Esophagus (tissue), 2 donors: Measurements from ENCODE around the gene TBC1D19. TPM values are rescaled to one million over a fixed set of nuclear protein-coding genes. Genes with fewer than 3 reads are reported as not detected.
"Not testable (repeated sequence)": the region's sequence is repeated elsewhere in the genome, so short reads cannot be mapped to it uniquely, and the experiment has no call there.

Experiments used
- H3K27ac ChIP-seq, 2 donors: one replicate each; pipeline ENCODE4 v1.5.1; 2013; ENCODE audit warnings: low read depth in 2 of 2, mild to moderate bottlenecking in 2 of 2, inconsistent platforms in 1 of 2, low read length in 1 of 2, moderate library complexity in 1 of 2
- H3K27me3 ChIP-seq, 2 donors: one replicate each; pipeline ENCODE4 v1.6.1; 2013; ENCODE audit warnings: low read length in 2 of 2, control low read depth in 1 of 2, mild to moderate bottlenecking in 1 of 2; ENCODE audit not compliant: insufficient read depth in 2 of 2, control insufficient read depth in 1 of 2
- H3K36me3 ChIP-seq, 2 donors: one replicate each; pipeline ENCODE4 v1.6.1; 2013; ENCODE audit warnings: low read length in 1 of 2; ENCODE audit not compliant: control insufficient read depth in 2 of 2, insufficient read depth in 2 of 2
- H3K4me1 ChIP-seq, 2 donors: one replicate each; pipeline ENCODE4 v1.6.1; 2013; ENCODE audit warnings: low read length in 1 of 2; ENCODE audit not compliant: control insufficient read depth in 2 of 2, insufficient read depth in 2 of 2
- H3K4me3 ChIP-seq, 2 donors: one replicate each; pipeline ENCODE4 v1.5.1; 2013; ENCODE audit warnings: low read length in 2 of 2, mild to moderate bottlenecking in 2 of 2, low read depth in 1 of 2, moderate library complexity in 1 of 2
- H3K9me3 ChIP-seq, 2 donors: one replicate each; pipeline ENCODE4 v1.6.1; 2013; ENCODE audit warnings: mild to moderate bottlenecking in 2 of 2, low read depth in 1 of 2, low read length in 1 of 2, moderate library complexity in 1 of 2; ENCODE audit not compliant: control insufficient read depth in 2 of 2, insufficient read depth in 1 of 2
- WGBS, 2 donors: extraction: QIAGEN DNeasy Blood & Tissue Kit; methylation state at CpG; one replicate each; pipeline ENCODE4 v1.1.7; 2013; 5-methylcytosine and 5-hydroxymethylcytosine counted together
- polyA plus RNA-seq, 2 donors: library from polyadenylated mRNA; stranded (reverse); fragments of 200-250 nt; gene quantifications; one replicate each; pipeline ENCODE4 v1.2.3, GENCODE V29; 2013
- donor health status: healthy with polysubstance abuse.
- donor health status: Bipolar disorder and iron deficiency.

TBC1D19 gene
- polyA plus RNA-seq, 2 donors: 0.77 to 1.5 TPM

- 94 to 99% methylated on average over 3 of the region's 3 CpGs for WGBS, 2 donors
- H3K4me3 ChIP-seq, H3K36me3 ChIP-seq, H3K9me3 ChIP-seq, H3K27ac ChIP-seq, H3K4me1 ChIP-seq, H3K27me3 ChIP-seq: not testable (repeated sequence)
Observed at GRCh38 chr4:26593557-26593956, 9.7 kb downstream of the TBC1D19 start.

GRCh38 chr4:26594371-26594770 is 10.5 kb downstream of the TBC1D19 start:
- H3K9me3 ChIP-seq: no peaks in the 10 kb centered on the region
- H3K4me1 ChIP-seq: no peaks in the 10 kb centered on the region
- no peaks in the 10 kb centered on the region for H3K36me3 ChIP-seq
- WGBS, 2 donors: 87 to 94% methylated on average over 5 of the region's 5 CpGs
- H3K4me3 ChIP-seq: no peak overlapping the region
- H3K27me3 ChIP-seq: no peaks in the 10 kb centered on the region
- H3K27ac ChIP-seq: no peak overlapping the region

- Histone ChIP-seq H3K27ac (no peak overlapping the region), H3K4me1 (no peaks in the 10 kb centered on the region), H3K4me3 (no peak overlapping the region), H3K27me3 (no peaks in the 10 kb centered on the region), H3K9me3 (no peaks in the 10 kb centered on the region), H3K36me3 (no peaks in the 10 kb centered on the region)
- WGBS, 2 donors: 98% methylated on average over 6 of the region's 6 CpGs
Observed at GRCh38 chr4:26594778-26595177, 10.9 kb downstream of the TBC1D19 start.

- H3K36me3 ChIP-seq: no peaks in the 10 kb centered on the region
- no peaks in the 10 kb centered on the region for H3K27me3 ChIP-seq
- no peaks in the 10 kb centered on the region for H3K4me1 ChIP-seq
- no peak overlapping the region for H3K4me3 ChIP-seq
- 81 to 82% methylated on average over 1 of the region's 1 CpG for WGBS, 2 donors
- no peaks in the 10 kb centered on the region for H3K9me3 ChIP-seq
- H3K27ac ChIP-seq: no peak overlapping the region
Observed at GRCh38 chr4:26596843-26597242, 13.0 kb downstream of the TBC1D19 start.

GRCh38 chr4:26601204-26601603 is 17.3 kb downstream of the TBC1D19 start:
- Histone ChIP-seq H3K36me3 (no peaks in the 10 kb centered on the region), H3K4me3 (no peak overlapping the region), H3K4me1 (no peaks in the 10 kb centered on the region), H3K27ac (no peak overlapping the region), H3K9me3 (no peaks in the 10 kb centered on the region), H3K27me3 (no peaks in the 10 kb centered on the region)
- 97% methylated on average over 1 of the region's 1 CpG for WGBS, 2 donors

GRCh38 chr4:26607776-26608175 is 23.9 kb downstream of the TBC1D19 start:
- Histone ChIP-seq H3K4me1 (no peaks in the 10 kb centered on the region), H3K27me3 (no peaks in the 10 kb centered on the region)

GRCh38 chr4:26609391-26609790 is 25.5 kb downstream of the TBC1D19 start:
- Histone ChIP-seq H3K36me3 (no peaks in the 10 kb centered on the region), H3K27ac (no peak overlapping the region), H3K4me1 (no peaks in the 10 kb centered on the region), H3K9me3 (no peaks in the 10 kb centered on the region), H3K4me3 (no peak overlapping the region), H3K27me3 (no peaks in the 10 kb centered on the region)

More at GRCh38 chr4:26607776-26608175, 23.9 kb downstream of the TBC1D19 start:
- no peak overlapping the region for H3K27ac ChIP-seq
- no peak overlapping the region for H3K4me3 ChIP-seq
- H3K36me3 ChIP-seq: no peaks in the 10 kb centered on the region
- no peaks in the 10 kb centered on the region for H3K9me3 ChIP-seq
- WGBS, 2 donors: 65 to 73% methylated on average over 2 of the region's 2 CpGs

- Histone ChIP-seq H3K4me3 (no peak overlapping the region), H3K27ac (no peak overlapping the region), H3K9me3 (no peaks in the 10 kb centered on the region), H3K4me1 (no peaks in the 10 kb centered on the region), H3K36me3 (no peaks in the 10 kb centered on the region), H3K27me3 (no peaks in the 10 kb centered on the region)
- WGBS, 2 donors: 98% methylated on average over 2 of the region's 2 CpGs
Observed at GRCh38 chr4:26609868-26610267, 26.0 kb downstream of the TBC1D19 start.

- Histone ChIP-seq H3K27ac (no peak overlapping the region), H3K27me3 (no peaks in the 10 kb centered on the region), H3K4me3 (no peak overlapping the region), H3K9me3 (no peaks in the 10 kb centered on the region), H3K4me1 (no peaks in the 10 kb centered on the region), H3K36me3 (no peaks in the 10 kb centered on the region)
Observed at GRCh38 chr4:26611372-26611771, 27.5 kb downstream of the TBC1D19 start.

- H3K36me3 ChIP-seq: no peaks in the 10 kb centered on the region
- no peaks in the 10 kb centered on the region for H3K9me3 ChIP-seq
- no peak overlapping the region for H3K4me3 ChIP-seq
- no peak overlapping the region for H3K27ac ChIP-seq
- H3K4me1 ChIP-seq: no peaks in the 10 kb centered on the region
- WGBS, 2 donors: 83 to 84% methylated on average over 1 of the region's 1 CpG
- H3K27me3 ChIP-seq: no peaks in the 10 kb centered on the region
Observed at GRCh38 chr4:26611885-26612284, 28.0 kb downstream of the TBC1D19 start.
